Thyroid gland (tissue), 4 donors: ENCODE data around the gene ARHGAP24.

Experiments used
- POLR2A ChIP-seq, 2 donors: fragments of 450-650 bp; IDR thresholded peaks; one replicate each; pipeline ENCODE4 v1.6.1; 2017; ENCODE audit warnings: antibody characterized with exemption in 2 of 2, mild to moderate bottlenecking in 2 of 2, moderate library complexity in 1 of 2
- TF ChIP-seq, protein P1 (sequence below), 6 experiments: fragments of 200-600 bp in 3 of 6; fragments of 450-650 bp in 3 of 6; sonication (generic) in 3 of 6; IDR thresholded peaks; one replicate each; pipeline ENCODE4 v1.5.1; 2016 to 2019; ENCODE audit warnings: antibody characterized with exemption in 6 of 6, mild to moderate bottlenecking in 2 of 6, inconsistent platforms in 1 of 6, moderate library complexity in 1 of 6

- TF ChIP-seq, protein P1, sequence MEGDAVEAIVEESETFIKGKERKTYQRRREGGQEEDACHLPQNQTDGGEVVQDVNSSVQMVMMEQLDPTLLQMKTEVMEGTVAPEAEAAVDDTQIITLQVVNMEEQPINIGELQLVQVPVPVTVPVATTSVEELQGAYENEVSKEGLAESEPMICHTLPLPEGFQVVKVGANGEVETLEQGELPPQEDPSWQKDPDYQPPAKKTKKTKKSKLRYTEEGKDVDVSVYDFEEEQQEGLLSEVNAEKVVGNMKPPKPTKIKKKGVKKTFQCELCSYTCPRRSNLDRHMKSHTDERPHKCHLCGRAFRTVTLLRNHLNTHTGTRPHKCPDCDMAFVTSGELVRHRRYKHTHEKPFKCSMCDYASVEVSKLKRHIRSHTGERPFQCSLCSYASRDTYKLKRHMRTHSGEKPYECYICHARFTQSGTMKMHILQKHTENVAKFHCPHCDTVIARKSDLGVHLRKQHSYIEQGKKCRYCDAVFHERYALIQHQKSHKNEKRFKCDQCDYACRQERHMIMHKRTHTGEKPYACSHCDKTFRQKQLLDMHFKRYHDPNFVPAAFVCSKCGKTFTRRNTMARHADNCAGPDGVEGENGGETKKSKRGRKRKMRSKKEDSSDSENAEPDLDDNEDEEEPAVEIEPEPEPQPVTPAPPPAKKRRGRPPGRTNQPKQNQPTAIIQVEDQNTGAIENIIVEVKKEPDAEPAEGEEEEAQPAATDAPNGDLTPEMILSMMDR (IDR thresholded peaks at IDR 0.05), result no peak
- TF ChIP-seq POLR2A (IDR thresholded peaks at IDR 0.05), result no peak
Observed at GRCh38 chr4:85446141-85446861, 28.6 kb upstream of the ARHGAP24 start.
